HG02759 (cell line): ENCODE data around the gene MYL9.
"Not testable (repeated sequence)": the region's sequence is repeated elsewhere in the genome, so short reads cannot be mapped to it uniquely, and the experiment has no call there.

ENCODE experiments used
- ATAC-seq: cut with Tn5 transposase; IDR thresholded peaks from one replicate; pipeline ENCODE4 v1.9.1; 2021; ENCODE audit warnings: mild to moderate bottlenecking, moderate library complexity; ENCODE audit not compliant: unreplicated experiment

MYL9 gene

GRCh38 chr20:36541227-36541767 is at the start of gene MYL9:
MYL9 (plus strand) TSS chr20:36541519; CDS start chr20:36544885, 3,366 bp downstream.
- no peak for ATAC-seq

GRCh38 chr20:36491901-36492617 is 49.3 kb upstream of the MYL9 start:
- no peak for ATAC-seq

GRCh38 chr20:36493051-36493800 is 48.1 kb upstream of the MYL9 start:
- no peak for ATAC-seq

- no peak for ATAC-seq
Observed at GRCh38 chr20:36493801-36494114, 47.6 kb upstream of the MYL9 start.

- no peak for ATAC-seq
Observed at GRCh38 chr20:36496707-36497669, 44.3 kb upstream of the MYL9 start.

- no peak for ATAC-seq
Observed at GRCh38 chr20:36497856-36498255, 43.5 kb upstream of the MYL9 start.

- ATAC-seq, result no peak
Observed at GRCh38 chr20:36498386-36499179, 42.7 kb upstream of the MYL9 start.

- no peak for ATAC-seq
Observed at GRCh38 chr20:36499211-36499610, 42.1 kb upstream of the MYL9 start.

GRCh38 chr20:36499723-36500501 is 41.4 kb upstream of the MYL9 start:
- no peak for ATAC-seq

- ATAC-seq, result no peak
Observed at GRCh38 chr20:36501367-36502006, 39.8 kb upstream of the MYL9 start.

- no peak for ATAC-seq
Observed at GRCh38 chr20:36504295-36504694, 37.0 kb upstream of the MYL9 start.

- no peak for ATAC-seq
Observed at GRCh38 chr20:36506253-36506652, 35.1 kb upstream of the MYL9 start.

GRCh38 chr20:36507746-36508145 is 33.6 kb upstream of the MYL9 start:
- no peak for ATAC-seq

- ATAC-seq, result peak; percentile 45
Observed at GRCh38 chr20:36519012-36519719, 22.2 kb upstream of the MYL9 start.

GRCh38 chr20:36519944-36520343 is 21.4 kb upstream of the MYL9 start:
- no peak for ATAC-seq

- no peak for ATAC-seq
Observed at GRCh38 chr20:36521526-36521925, 19.8 kb upstream of the MYL9 start.

GRCh38 chr20:36522412-36522811 is 18.9 kb upstream of the MYL9 start:
- ATAC-seq, result not testable (repeated sequence)

GRCh38 chr20:36523341-36523740 is 18.0 kb upstream of the MYL9 start:
- no peak for ATAC-seq
